ENCODE results near the gene SYNGR1. TPM values are rescaled to one million over a fixed set of nuclear protein-coding genes. Genes with fewer than 3 reads are reported as not detected.
A peak's percentile ranks its signal among the peaks of the same experiment; 100 is the strongest.
"Not testable (repeated sequence)": the region's sequence is repeated elsewhere in the genome, so short reads cannot be mapped to it uniquely, and the experiment has no call there.

The SYNGR1 gene
- polyA plus RNA-seq, 2 donors: 32.5 to 39.8 TPM

GRCh38 chr22:39316440-39317083, 33.2 kb upstream of the SYNGR1 start:
- H3K27me3 ChIP-seq (ENCODE audit: control insufficient read depth in 1 of 2, insufficient read depth in 2 of 2, low read length in 2 of 2): no peaks in the 10 kb centered on the region
- H3K4me3 ChIP-seq (ENCODE audit: low read depth in 1 of 2, low read length in 2 of 2): peak overlapping the region; percentile 27 to 96
- H3K9me3 ChIP-seq (ENCODE audit: control insufficient read depth in 2 of 2, insufficient read depth in 1 of 2, low read depth in 1 of 2, low read length in 1 of 2): no peaks in the 10 kb centered on the region
- peak overlapping the region; percentile 43 to 67 for H3K27ac ChIP-seq (ENCODE audit: low read depth in 2 of 2, low read length in 1 of 2)
- 32% methylated on average over 17 of the region's 17 CpGs for WGBS, 2 donors
- H3K4me1 ChIP-seq (ENCODE audit: control insufficient read depth in 2 of 2, insufficient read depth in 2 of 2, low read length in 1 of 2): peaks cover 0 to 13% of the 10 kb centered on the region in 2 donors
- peaks cover 37 to 57% of the 10 kb centered on the region in 2 donors for H3K36me3 ChIP-seq (ENCODE audit: control insufficient read depth in 2 of 2, insufficient read depth in 2 of 2, low read length in 1 of 2)

GRCh38 chr22:39317084-39317774, 32.6 kb upstream of the SYNGR1 start:
- Histone ChIP-seq H3K27me3 (ENCODE audit: control insufficient read depth in 1 of 2, insufficient read depth in 2 of 2, low read length in 2 of 2) (no peaks in the 10 kb centered on the region), H3K4me1 (ENCODE audit: control insufficient read depth in 2 of 2, insufficient read depth in 2 of 2, low read length in 1 of 2) (peaks cover 0 to 13% of the 10 kb centered on the region in 2 donors), H3K4me3 (ENCODE audit: low read depth in 1 of 2, low read length in 2 of 2) (peak overlapping the region in 1 of 2 donors; percentile 96), H3K27ac (ENCODE audit: low read depth in 2 of 2, low read length in 1 of 2) (peak overlapping the region; percentile 63 to 90), H3K9me3 (ENCODE audit: control insufficient read depth in 2 of 2, insufficient read depth in 1 of 2, low read depth in 1 of 2, low read length in 1 of 2) (no peaks in the 10 kb centered on the region), H3K36me3 (ENCODE audit: control insufficient read depth in 2 of 2, insufficient read depth in 2 of 2, low read length in 1 of 2) (peaks cover 37 to 50% of the 10 kb centered on the region in 2 donors)
- WGBS, 2 donors: 17 to 26% methylated on average over 9 of the region's 9 CpGs

GRCh38 chr22:39317775-39318506, 31.9 kb upstream of the SYNGR1 start:
- H3K9me3 ChIP-seq (ENCODE audit: control insufficient read depth in 2 of 2, insufficient read depth in 1 of 2, low read depth in 1 of 2, low read length in 1 of 2): no peaks in the 10 kb centered on the region
- H3K27ac ChIP-seq (ENCODE audit: low read depth in 2 of 2, low read length in 1 of 2): peak overlapping the region; percentile 90 to 100
- H3K4me1 ChIP-seq (ENCODE audit: control insufficient read depth in 2 of 2, insufficient read depth in 2 of 2, low read length in 1 of 2): peaks cover 0 to 13% of the 10 kb centered on the region in 2 donors
- peaks cover 36 to 44% of the 10 kb centered on the region in 2 donors for H3K36me3 ChIP-seq (ENCODE audit: control insufficient read depth in 2 of 2, insufficient read depth in 2 of 2, low read length in 1 of 2)
- H3K27me3 ChIP-seq (ENCODE audit: control insufficient read depth in 1 of 2, insufficient read depth in 2 of 2, low read length in 2 of 2): no peaks in the 10 kb centered on the region
- 6 to 11% methylated on average over 8 to 9 of the region's 9 CpGs for WGBS, 2 donors
- peak overlapping the region; percentile 71 to 96 for H3K4me3 ChIP-seq (ENCODE audit: low read depth in 1 of 2, low read length in 2 of 2)

- Histone ChIP-seq H3K9me3 (ENCODE audit: control insufficient read depth in 2 of 2, insufficient read depth in 1 of 2, low read depth in 1 of 2, low read length in 1 of 2) (no peaks in the 10 kb centered on the region), H3K36me3 (ENCODE audit: control insufficient read depth in 2 of 2, insufficient read depth in 2 of 2, low read length in 1 of 2) (peaks cover 30 to 37% of the 10 kb centered on the region in 2 donors), H3K4me3 (ENCODE audit: low read depth in 1 of 2, low read length in 2 of 2) (peak overlapping the region; percentile 71 to 96), H3K27me3 (ENCODE audit: control insufficient read depth in 1 of 2, insufficient read depth in 2 of 2, low read length in 2 of 2) (no peaks in the 10 kb centered on the region), H3K4me1 (ENCODE audit: control insufficient read depth in 2 of 2, insufficient read depth in 2 of 2, low read length in 1 of 2) (peaks cover 0 to 13% of the 10 kb centered on the region in 2 donors), H3K27ac (ENCODE audit: low read depth in 2 of 2, low read length in 1 of 2) (peak overlapping the region; percentile 90 to 100)
- 2 to 3% methylated on average over 24 to 26 of the region's 26 CpGs for WGBS, 2 donors
Measured at GRCh38 chr22:39318507-39319283, 31.1 kb upstream of the SYNGR1 start.

- Histone ChIP-seq H3K4me3 (ENCODE audit: low read depth in 1 of 2, low read length in 2 of 2) (peak within 1 kb of the TSS; percentile 71 to 96), H3K27ac (ENCODE audit: low read depth in 2 of 2, low read length in 1 of 2) (peak within 1 kb of the TSS; percentile 95 to 100), H3K27me3 (ENCODE audit: control insufficient read depth in 1 of 2, insufficient read depth in 2 of 2, low read length in 2 of 2) (no peaks in the 10 kb centered on the region), H3K36me3 (ENCODE audit: control insufficient read depth in 2 of 2, insufficient read depth in 2 of 2, low read length in 1 of 2) (peaks cover 23 to 29% of the 10 kb centered on the region in 2 donors), H3K9me3 (ENCODE audit: control insufficient read depth in 2 of 2, insufficient read depth in 1 of 2, low read depth in 1 of 2, low read length in 1 of 2) (no peaks in the 10 kb centered on the region), H3K4me1 (ENCODE audit: control insufficient read depth in 2 of 2, insufficient read depth in 2 of 2, low read length in 1 of 2) (peaks cover 0 to 13% of the 10 kb centered on the region in 2 donors)
- 0 to 1% methylated on average over 64 to 65 of the region's 65 CpGs for WGBS, 2 donors
Measured at GRCh38 chr22:39319284-39320022, 30.3 kb upstream of the SYNGR1 start, which contains the start of gene RPL3. RPL3 (minus strand) TSS chr22:39319623; CDS start chr22:39319597, 26 bp downstream.

GRCh38 chr22:39320616-39321029, 29.2 kb upstream of the SYNGR1 start:
- H3K4me3 ChIP-seq (ENCODE audit: low read depth in 1 of 2, low read length in 2 of 2); H3K27me3 ChIP-seq (ENCODE audit: control insufficient read depth in 1 of 2, insufficient read depth in 2 of 2, low read length in 2 of 2); H3K9me3 ChIP-seq (ENCODE audit: control insufficient read depth in 2 of 2, insufficient read depth in 1 of 2, low read depth in 1 of 2, low read length in 1 of 2): not testable (repeated sequence)
- H3K36me3 ChIP-seq (ENCODE audit: control insufficient read depth in 2 of 2, insufficient read depth in 2 of 2, low read length in 1 of 2): peaks cover 12 to 18% of the 10 kb centered on the region in 2 donors
- peaks cover 0 to 10% of the 10 kb centered on the region in 2 donors for H3K4me1 ChIP-seq (ENCODE audit: control insufficient read depth in 2 of 2, insufficient read depth in 2 of 2, low read length in 1 of 2)
- WGBS, 2 donors: 86 to 93% methylated on average over 24 of the region's 24 CpGs
- peak overlapping the region; percentile 3 to 95 for H3K27ac ChIP-seq (ENCODE audit: low read depth in 2 of 2, low read length in 1 of 2)

- no peaks in the 10 kb centered on the region for H3K27me3 ChIP-seq (ENCODE audit: control insufficient read depth in 1 of 2, insufficient read depth in 2 of 2, low read length in 2 of 2)
- peaks cover 0 to 2% of the 10 kb centered on the region in 2 donors for H3K4me1 ChIP-seq (ENCODE audit: control insufficient read depth in 2 of 2, insufficient read depth in 2 of 2, low read length in 1 of 2)
- no peaks in the 10 kb centered on the region for H3K9me3 ChIP-seq (ENCODE audit: control insufficient read depth in 2 of 2, insufficient read depth in 1 of 2, low read depth in 1 of 2, low read length in 1 of 2)
- WGBS, 2 donors: 62 to 68% methylated on average over 2 of the region's 2 CpGs
- no peak overlapping the region for H3K27ac ChIP-seq (ENCODE audit: low read depth in 2 of 2, low read length in 1 of 2)
- no peak overlapping the region for H3K4me3 ChIP-seq (ENCODE audit: low read depth in 1 of 2, low read length in 2 of 2)
- H3K36me3 ChIP-seq (ENCODE audit: control insufficient read depth in 2 of 2, insufficient read depth in 2 of 2, low read length in 1 of 2): no peaks in the 10 kb centered on the region
Measured at GRCh38 chr22:39325392-39325932, 24.3 kb upstream of the SYNGR1 start.

- no peaks in the 10 kb centered on the region for H3K9me3 ChIP-seq (ENCODE audit: control insufficient read depth in 2 of 2, insufficient read depth in 1 of 2, low read depth in 1 of 2, low read length in 1 of 2)
- WGBS, 2 donors: 90 to 95% methylated on average over 18 of the region's 18 CpGs
- H3K4me1 ChIP-seq (ENCODE audit: control insufficient read depth in 2 of 2, insufficient read depth in 2 of 2, low read length in 1 of 2): no peaks in the 10 kb centered on the region
- no peak overlapping the region for H3K4me3 ChIP-seq (ENCODE audit: low read depth in 1 of 2, low read length in 2 of 2)
- H3K36me3 ChIP-seq (ENCODE audit: control insufficient read depth in 2 of 2, insufficient read depth in 2 of 2, low read length in 1 of 2): no peaks in the 10 kb centered on the region
- no peak overlapping the region for H3K27ac ChIP-seq (ENCODE audit: low read depth in 2 of 2, low read length in 1 of 2)
- H3K27me3 ChIP-seq (ENCODE audit: control insufficient read depth in 1 of 2, insufficient read depth in 2 of 2, low read length in 2 of 2): no peaks in the 10 kb centered on the region
Measured at GRCh38 chr22:39327995-39328754, 21.6 kb upstream of the SYNGR1 start.

Measured in esophagus (tissue), 2 donors.